ENCODE results near the gene R3HDM2. TPM values are rescaled to one million over a fixed set of nuclear protein-coding genes. Genes with fewer than 3 reads are reported as not detected.

Gene R3HDM2
- polyA plus RNA-seq, 1 experiment = 20.0 TPM

GRCh38 chr12:57462912-57463253, 32.0 kb upstream of the R3HDM2 start:
- TF ChIP-seq, protein P1, sequence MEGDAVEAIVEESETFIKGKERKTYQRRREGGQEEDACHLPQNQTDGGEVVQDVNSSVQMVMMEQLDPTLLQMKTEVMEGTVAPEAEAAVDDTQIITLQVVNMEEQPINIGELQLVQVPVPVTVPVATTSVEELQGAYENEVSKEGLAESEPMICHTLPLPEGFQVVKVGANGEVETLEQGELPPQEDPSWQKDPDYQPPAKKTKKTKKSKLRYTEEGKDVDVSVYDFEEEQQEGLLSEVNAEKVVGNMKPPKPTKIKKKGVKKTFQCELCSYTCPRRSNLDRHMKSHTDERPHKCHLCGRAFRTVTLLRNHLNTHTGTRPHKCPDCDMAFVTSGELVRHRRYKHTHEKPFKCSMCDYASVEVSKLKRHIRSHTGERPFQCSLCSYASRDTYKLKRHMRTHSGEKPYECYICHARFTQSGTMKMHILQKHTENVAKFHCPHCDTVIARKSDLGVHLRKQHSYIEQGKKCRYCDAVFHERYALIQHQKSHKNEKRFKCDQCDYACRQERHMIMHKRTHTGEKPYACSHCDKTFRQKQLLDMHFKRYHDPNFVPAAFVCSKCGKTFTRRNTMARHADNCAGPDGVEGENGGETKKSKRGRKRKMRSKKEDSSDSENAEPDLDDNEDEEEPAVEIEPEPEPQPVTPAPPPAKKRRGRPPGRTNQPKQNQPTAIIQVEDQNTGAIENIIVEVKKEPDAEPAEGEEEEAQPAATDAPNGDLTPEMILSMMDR (IDR thresholded peaks at IDR 0.05; ENCODE audit: low read depth, low read length) = no peak
- H3K9me3 ChIP-seq (ENCODE audit: control insufficient read depth, insufficient read depth, low read length) = no peaks in the 10 kb centered on the region
- no peak overlapping the region for H3K27ac ChIP-seq (ENCODE audit: low read depth, low read length)
- CTCF ChIA-PET = interaction anchor here (0.6 to 2.4 kb wide), 12 partner anchors 9 to 249 kb away, joined by 3 to 14 read pairs (median 6); partner anchors contain the start of gene ARHGAP9
- POLR2A ChIA-PET = interaction anchor here (0.7 kb wide), 1 partner anchor 223 kb away, joined by 3 read pairs; no protein-coding TSS in a partner anchor
- no peak overlapping the region for H3K4me3 ChIP-seq (ENCODE audit: low read depth, low read length)
- H3K27me3 ChIP-seq (ENCODE audit: control insufficient read depth, insufficient read depth, low read length) = no peaks in the 10 kb centered on the region
- DNase-seq (ENCODE audit: low read depth, low spot score) = no peak

GRCh38 chr12:57462251-57462911, 31.5 kb upstream of the R3HDM2 start:
- ChIA-PET POLR2A (no interaction called here), CTCF (interaction anchor here (0.5 to 2.4 kb wide), 15 partner anchors 10 to 249 kb away, joined by 3 to 14 read pairs (median 4); partner anchors contain the start of gene STAC3)
- peak overlapping the region; percentile 85 for H3K27ac ChIP-seq (ENCODE audit: low read depth, low read length)
- no peaks in the 10 kb centered on the region for H3K9me3 ChIP-seq (ENCODE audit: control insufficient read depth, insufficient read depth, low read length)
- TF ChIP-seq, protein P1 (IDR thresholded peaks at IDR 0.05; ENCODE audit: low read depth, low read length) = peak; percentile 98
- no peaks in the 10 kb centered on the region for H3K27me3 ChIP-seq (ENCODE audit: control insufficient read depth, insufficient read depth, low read length)
- no peak for DNase-seq (ENCODE audit: low read depth, low spot score)
- peak overlapping the region; percentile 88 for H3K4me3 ChIP-seq (ENCODE audit: low read depth, low read length)

- POLR2A ChIA-PET = no interaction called here
- CTCF ChIA-PET = interaction anchor here (0.5 to 2.4 kb wide), 14 partner anchors 9 to 211 kb away, joined by 3 to 14 read pairs (median 4); partner anchors contain the start of gene STAC3
- Histone ChIP-seq H3K27me3 (ENCODE audit: control insufficient read depth, insufficient read depth, low read length) (no peaks in the 10 kb centered on the region), H3K4me3 (ENCODE audit: low read depth, low read length) (peak overlapping the region; percentile 88), H3K27ac (ENCODE audit: low read depth, low read length) (peak overlapping the region; percentile 85), H3K9me3 (ENCODE audit: control insufficient read depth, insufficient read depth, low read length) (no peaks in the 10 kb centered on the region)
- DNase-seq (ENCODE audit: low read depth, low spot score) = no peak
- TF ChIP-seq, protein P1 (IDR thresholded peaks at IDR 0.05; ENCODE audit: low read depth, low read length) = no peak
These were observed 31.0 kb upstream of the R3HDM2 start for GRCh38 chr12:57461917-57462250.

DNA sequence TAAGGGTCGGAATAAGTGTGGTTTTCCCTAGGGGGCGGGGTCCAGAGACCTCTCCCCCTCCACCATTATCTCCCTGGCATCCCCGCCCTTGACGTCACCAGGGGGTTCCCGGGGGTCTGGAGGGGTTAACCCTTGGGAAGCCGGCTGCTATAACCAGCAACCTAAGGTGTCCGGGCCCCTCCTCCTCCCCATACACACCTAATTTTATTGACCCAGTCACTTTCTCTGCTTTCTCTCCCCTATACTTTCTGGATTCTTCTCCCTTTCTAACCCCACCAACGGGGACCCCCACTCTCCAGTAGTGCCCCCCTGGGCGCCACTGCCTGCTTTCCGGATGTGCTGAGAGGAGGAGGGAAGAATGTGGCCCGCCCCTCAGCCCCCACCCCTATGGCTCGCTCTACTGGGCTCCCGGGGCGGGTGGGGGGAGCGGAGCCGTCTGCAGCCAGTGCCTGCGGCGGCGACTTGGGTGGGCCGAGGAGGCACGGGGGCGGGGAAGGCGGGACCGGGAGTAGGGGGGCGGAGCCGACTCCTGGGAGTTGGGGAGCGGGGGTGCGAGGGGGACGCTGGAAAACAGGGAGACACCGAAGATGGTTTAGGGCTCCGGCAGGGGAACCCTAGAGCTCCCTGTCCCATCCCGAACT, 30.6 kb upstream of the R3HDM2 start:
- H3K27ac ChIP-seq (ENCODE audit: low read depth, low read length) = peak overlapping the region; percentile 85
- no peak for DNase-seq (ENCODE audit: low read depth, low spot score)
- CTCF ChIA-PET = interaction anchor here (1.1 to 2.4 kb wide), 5 partner anchors 9 to 210 kb away, joined by 3 to 14 read pairs (median 9); partner anchors contain the start of gene STAC3
- POLR2A ChIA-PET = no interaction called here
- H3K9me3 ChIP-seq (ENCODE audit: control insufficient read depth, insufficient read depth, low read length) = no peaks in the 10 kb centered on the region
- TF ChIP-seq, protein P1 (IDR thresholded peaks at IDR 0.05; ENCODE audit: low read depth, low read length) = no peak
- peak overlapping the region; percentile 88 for H3K4me3 ChIP-seq (ENCODE audit: low read depth, low read length)
- H3K27me3 ChIP-seq (ENCODE audit: control insufficient read depth, insufficient read depth, low read length) = no peaks in the 10 kb centered on the region

- DNase-seq (ENCODE audit: low read depth, low spot score) = no peak
- no peaks in the 10 kb centered on the region for H3K9me3 ChIP-seq (ENCODE audit: control insufficient read depth, insufficient read depth, low read length)
- no peaks in the 10 kb centered on the region for H3K27me3 ChIP-seq (ENCODE audit: control insufficient read depth, insufficient read depth, low read length)
- peak overlapping the region; percentile 88 for H3K4me3 ChIP-seq (ENCODE audit: low read depth, low read length)
- TF ChIP-seq, protein P1 (IDR thresholded peaks at IDR 0.05; ENCODE audit: low read depth, low read length) = 0 out of 2 replicates have a peak, but pooled peaks have one; percentile 3
- H3K27ac ChIP-seq (ENCODE audit: low read depth, low read length) = peak overlapping the region; percentile 31
- POLR2A ChIA-PET = no interaction called here
- CTCF ChIA-PET = interaction anchor here (1.3 kb wide), 1 partner anchor 8 kb away, joined by 4 read pairs; no protein-coding TSS in a partner anchor
These were observed 30.0 kb upstream of the R3HDM2 start for GRCh38 chr12:57460841-57461275.
